ENCODE measurements around the gene SGIP1. TPM values are rescaled to one million over a fixed set of nuclear protein-coding genes. Genes with fewer than 3 reads are reported as not detected.
"Not testable (repeated sequence)": the region's sequence is repeated elsewhere in the genome, so short reads cannot be mapped to it uniquely, and the experiment has no call there.

The SGIP1 gene
- total RNA-seq, 4 donors from 2014 or later: 3.9 to 14.7 (median 6.5) TPM

DNA sequence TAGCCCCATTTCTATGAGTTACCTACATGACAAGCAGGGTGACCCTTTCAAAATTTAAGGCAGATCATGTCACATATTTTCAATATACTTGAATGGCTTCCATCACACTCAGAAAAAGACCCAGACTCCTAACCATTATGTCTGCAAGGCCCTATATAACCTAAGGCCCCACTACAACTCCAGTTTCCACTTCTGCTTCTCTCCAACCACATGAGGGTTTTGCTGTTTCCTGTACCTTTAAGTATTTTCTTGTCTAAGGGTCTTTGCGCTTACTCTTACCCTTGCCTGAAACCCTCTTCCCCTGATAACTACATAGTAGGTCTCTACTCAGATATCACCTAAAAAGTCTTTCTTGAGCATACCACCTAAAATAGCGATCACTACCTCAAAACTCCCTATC is 46.1 kb downstream of the SGIP1 start:
- 64 to 91% methylated on average over 2 of the region's 2 CpGs for WGBS, 2 donors
- TF ChIP-seq, protein P1, sequence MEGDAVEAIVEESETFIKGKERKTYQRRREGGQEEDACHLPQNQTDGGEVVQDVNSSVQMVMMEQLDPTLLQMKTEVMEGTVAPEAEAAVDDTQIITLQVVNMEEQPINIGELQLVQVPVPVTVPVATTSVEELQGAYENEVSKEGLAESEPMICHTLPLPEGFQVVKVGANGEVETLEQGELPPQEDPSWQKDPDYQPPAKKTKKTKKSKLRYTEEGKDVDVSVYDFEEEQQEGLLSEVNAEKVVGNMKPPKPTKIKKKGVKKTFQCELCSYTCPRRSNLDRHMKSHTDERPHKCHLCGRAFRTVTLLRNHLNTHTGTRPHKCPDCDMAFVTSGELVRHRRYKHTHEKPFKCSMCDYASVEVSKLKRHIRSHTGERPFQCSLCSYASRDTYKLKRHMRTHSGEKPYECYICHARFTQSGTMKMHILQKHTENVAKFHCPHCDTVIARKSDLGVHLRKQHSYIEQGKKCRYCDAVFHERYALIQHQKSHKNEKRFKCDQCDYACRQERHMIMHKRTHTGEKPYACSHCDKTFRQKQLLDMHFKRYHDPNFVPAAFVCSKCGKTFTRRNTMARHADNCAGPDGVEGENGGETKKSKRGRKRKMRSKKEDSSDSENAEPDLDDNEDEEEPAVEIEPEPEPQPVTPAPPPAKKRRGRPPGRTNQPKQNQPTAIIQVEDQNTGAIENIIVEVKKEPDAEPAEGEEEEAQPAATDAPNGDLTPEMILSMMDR (IDR thresholded peaks at IDR 0.05): no peak
- TF ChIP-seq EP300 (IDR thresholded peaks at IDR 0.05): no peak
- TF ChIP-seq POLR2A (IDR thresholded peaks at IDR 0.05): no peak
- H3K36me3 ChIP-seq: no peaks in the 10 kb centered on the region
- no peaks in the 10 kb centered on the region for H3K9me3 ChIP-seq
- no peaks in the 10 kb centered on the region for H3K27me3 ChIP-seq
- DNase-seq (ENCODE audit: low spot score in 2 of 2): no peak
- H3K4me1 ChIP-seq: peaks cover 0 to 3% (median 0%) of the 10 kb centered on the region in 4 donors
- H3K4me3 ChIP-seq: no peak overlapping the region
- no peak overlapping the region for H3K27ac ChIP-seq

DNA sequence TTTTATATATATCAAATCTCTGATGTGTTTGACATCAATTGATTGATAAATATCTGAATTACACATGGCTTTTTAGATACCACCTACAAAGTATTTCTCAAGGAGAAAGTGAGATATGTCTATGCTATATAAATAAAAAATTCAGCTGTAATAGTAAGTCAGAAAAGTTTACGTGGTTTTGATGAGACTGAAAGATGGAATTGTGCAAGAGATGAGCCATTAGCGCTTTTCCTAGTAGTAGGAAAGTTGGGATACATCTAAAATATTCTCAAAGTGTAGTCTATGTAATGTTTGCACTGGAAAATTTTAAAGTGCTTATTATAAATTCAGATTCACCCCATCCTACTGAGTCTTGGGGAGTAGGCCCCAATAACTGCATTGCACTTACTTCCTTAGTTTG is 49.1 kb downstream of the SGIP1 start:
- TF ChIP-seq, protein P1 (IDR thresholded peaks at IDR 0.05): no peak
- TF ChIP-seq POLR2A (IDR thresholded peaks at IDR 0.05) (no peak), EP300 (IDR thresholded peaks at IDR 0.05) (no peak)
- Histone ChIP-seq H3K27me3 (no peaks in the 10 kb centered on the region), H3K9me3 (no peaks in the 10 kb centered on the region), H3K4me1 (peaks cover 0 to 4% (median 0%) of the 10 kb centered on the region in 4 donors), H3K4me3 (no peak overlapping the region), H3K27ac (no peak overlapping the region), H3K36me3 (no peaks in the 10 kb centered on the region)
- no peak for DNase-seq (ENCODE audit: low spot score in 2 of 2)
- 72 to 91% methylated on average over 2 of the region's 2 CpGs for WGBS, 2 donors

DNA sequence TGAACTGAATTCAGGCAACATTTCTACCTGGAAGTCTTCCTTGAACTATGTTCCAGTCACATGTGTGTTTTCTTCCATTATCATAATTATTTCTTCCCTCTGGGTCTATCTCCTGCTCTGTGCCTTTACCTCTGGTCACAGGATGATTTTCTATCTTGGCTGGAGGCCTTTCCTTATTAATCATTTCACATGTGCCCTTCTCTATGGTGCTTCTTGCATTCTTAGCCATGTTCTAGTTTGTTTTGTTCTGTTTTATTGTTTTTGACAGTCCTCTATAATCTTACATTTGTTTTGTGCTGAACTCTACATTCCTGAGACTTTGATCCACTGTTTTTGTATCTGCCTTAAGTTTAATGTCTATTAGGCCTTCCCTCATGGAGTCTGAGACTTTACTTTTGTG is 51.0 kb downstream of the SGIP1 start:
- no peak overlapping the region for H3K4me3 ChIP-seq
- H3K27ac ChIP-seq: no peak overlapping the region
- peaks cover 0 to 4% (median 0%) of the 10 kb centered on the region in 4 donors for H3K4me1 ChIP-seq
- DNase-seq (ENCODE audit: low spot score in 2 of 2): no peak
- no peaks in the 10 kb centered on the region for H3K27me3 ChIP-seq
- TF ChIP-seq POLR2A (IDR thresholded peaks at IDR 0.05) (no peak), EP300 (IDR thresholded peaks at IDR 0.05) (no peak)
- TF ChIP-seq, protein P1 (IDR thresholded peaks at IDR 0.05): no peak
- H3K36me3 ChIP-seq: no peaks in the 10 kb centered on the region
- no peaks in the 10 kb centered on the region for H3K9me3 ChIP-seq

- H3K4me1 ChIP-seq: peaks cover 0 to 4% (median 0%) of the 10 kb centered on the region in 4 donors
These were observed 55.4 kb downstream of the SGIP1 start for GRCh38 chr1:66589326-66589725.

DNA sequence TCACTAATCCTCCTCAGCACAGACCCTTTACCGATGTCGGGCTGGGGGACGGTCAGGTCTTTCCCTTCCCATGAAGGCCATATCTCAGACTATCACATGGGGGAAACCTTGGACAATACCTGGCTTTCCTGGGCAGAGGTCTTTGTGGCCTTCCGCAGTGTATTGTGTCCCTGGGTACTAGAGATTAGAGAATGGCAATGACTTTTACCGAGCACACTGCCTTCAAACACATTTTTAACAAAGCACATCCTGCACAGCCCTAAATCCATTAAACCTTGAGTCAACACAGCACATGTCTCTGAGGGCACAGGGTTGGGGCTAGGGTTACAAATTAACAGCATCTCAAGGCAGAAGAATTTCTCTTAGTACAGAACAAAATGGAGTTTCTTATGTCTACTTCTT is 58.2 kb downstream of the SGIP1 start:
- not testable (repeated sequence) for H3K36me3 ChIP-seq; H3K9me3 ChIP-seq; H3K27ac ChIP-seq; H3K27me3 ChIP-seq; H3K4me1 ChIP-seq; H3K4me3 ChIP-seq; DNase-seq (ENCODE audit: low spot score in 2 of 2)
- whole genome bisulfite sequencing, 2 donors: 65 to 74% methylated on average over 5 of the region's 5 CpGs

More at GRCh38 chr1:66589326-66589725, 55.4 kb downstream of the SGIP1 start:
- no peak for TF ChIP-seq POLR2A (IDR thresholded peaks at IDR 0.05)
- Histone ChIP-seq H3K9me3 (no peaks in the 10 kb centered on the region), H3K27ac (no peak overlapping the region), H3K36me3 (no peaks in the 10 kb centered on the region), H3K27me3 (no peaks in the 10 kb centered on the region), H3K4me3 (no peak overlapping the region)
- no peak for DNase-seq (ENCODE audit: low spot score in 2 of 2)

DNA sequence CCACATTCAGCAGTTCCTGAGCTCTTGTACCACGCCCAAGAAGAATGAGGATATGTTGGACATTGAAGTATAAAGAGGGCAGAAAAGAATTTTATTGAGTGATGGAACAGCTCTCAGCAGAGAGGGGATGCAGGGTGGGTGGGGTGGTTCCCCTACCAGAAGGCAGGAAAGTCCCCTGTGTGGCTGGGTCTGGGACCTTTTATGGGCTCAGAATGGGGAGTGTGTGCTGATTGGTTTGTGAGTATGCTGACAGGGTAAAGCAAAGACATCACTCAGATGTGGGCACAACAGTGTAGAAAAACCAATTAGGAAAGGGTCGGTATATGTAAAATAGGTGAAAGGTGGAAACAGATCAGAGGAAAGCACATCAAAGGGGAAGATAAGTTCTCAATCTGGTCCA is 62.2 kb downstream of the SGIP1 start:
- WGBS, 2 donors: 89 to 96% methylated on average over 2 of the region's 2 CpGs

More for the DNA sequence above, 62.2 kb downstream of the SGIP1 start:
- TF ChIP-seq POLR2A (IDR thresholded peaks at IDR 0.05) (no peak), EP300 (IDR thresholded peaks at IDR 0.05) (no peak)
- TF ChIP-seq, protein P1 (IDR thresholded peaks at IDR 0.05): no peak
- DNase-seq (ENCODE audit: low spot score in 2 of 2): no peak
- Histone ChIP-seq H3K9me3 (peaks cover 0 to 3% (median 0%) of the 10 kb centered on the region in 4 donors), H3K4me1 (no peaks in the 10 kb centered on the region), H3K27me3 (no peaks in the 10 kb centered on the region), H3K4me3 (no peak overlapping the region), H3K27ac (no peak overlapping the region), H3K36me3 (no peaks in the 10 kb centered on the region)
